Ureter (tissue), 1 donor: ENCODE data around the gene ILK. TPM values are rescaled to one million over a fixed set of nuclear protein-coding genes. Genes with fewer than 3 reads are reported as not detected.
A peak's percentile ranks its signal among the peaks of the same experiment; 100 is the strongest.

Experiments
- DNase-seq: peaks from one replicate; pipeline ENCODE4 v3.0.0-alpha.2; 2020; ENCODE audit warnings: low spot score
- total RNA-seq: library from RNA; stranded (reverse); gene quantifications from one replicate; pipeline ENCODE4 v1.2.4, GENCODE V29; 2023
- donor health status: DM: yes; HTN: yes; CAD: no.

Gene ILK
- total RNA-seq, 1 donor from 2014 or later, result 192 TPM

DNA sequence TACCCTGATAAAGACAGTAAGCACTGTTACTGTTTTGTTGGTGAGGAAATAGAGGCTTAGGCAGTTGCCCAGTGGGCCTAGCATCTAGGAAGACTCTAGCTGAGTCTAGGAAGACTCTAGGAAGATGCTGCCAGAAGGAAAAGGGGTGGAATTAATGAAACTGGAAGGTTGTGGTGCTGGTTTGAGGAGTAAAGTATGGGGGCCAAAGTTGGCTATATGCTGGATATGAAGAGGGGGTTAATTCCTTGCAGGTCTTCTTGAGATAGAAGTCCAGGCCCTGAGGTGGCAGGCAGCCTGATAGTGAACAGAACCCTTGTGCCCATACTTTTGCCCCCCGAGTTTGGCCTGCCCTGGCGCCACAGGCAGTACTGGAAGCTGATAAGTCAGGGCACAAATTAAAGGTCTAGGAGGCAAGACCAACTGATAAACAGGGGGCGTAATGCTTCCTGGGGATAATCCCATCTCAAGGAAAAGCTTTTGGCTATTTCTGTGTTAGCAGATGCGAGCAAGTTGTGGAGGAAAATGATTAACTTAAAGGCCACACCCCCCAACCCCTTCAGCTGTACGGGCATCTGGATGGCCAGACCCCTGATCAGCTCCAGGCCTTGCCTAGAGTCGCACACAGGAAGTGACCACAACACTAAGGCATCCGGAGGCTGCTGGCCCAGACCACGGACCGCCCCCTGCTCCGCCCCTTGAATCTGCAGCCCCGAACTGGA lies 3.1 kb downstream of the ILK start:
- peak; percentile 96 for DNase-seq

DNA sequence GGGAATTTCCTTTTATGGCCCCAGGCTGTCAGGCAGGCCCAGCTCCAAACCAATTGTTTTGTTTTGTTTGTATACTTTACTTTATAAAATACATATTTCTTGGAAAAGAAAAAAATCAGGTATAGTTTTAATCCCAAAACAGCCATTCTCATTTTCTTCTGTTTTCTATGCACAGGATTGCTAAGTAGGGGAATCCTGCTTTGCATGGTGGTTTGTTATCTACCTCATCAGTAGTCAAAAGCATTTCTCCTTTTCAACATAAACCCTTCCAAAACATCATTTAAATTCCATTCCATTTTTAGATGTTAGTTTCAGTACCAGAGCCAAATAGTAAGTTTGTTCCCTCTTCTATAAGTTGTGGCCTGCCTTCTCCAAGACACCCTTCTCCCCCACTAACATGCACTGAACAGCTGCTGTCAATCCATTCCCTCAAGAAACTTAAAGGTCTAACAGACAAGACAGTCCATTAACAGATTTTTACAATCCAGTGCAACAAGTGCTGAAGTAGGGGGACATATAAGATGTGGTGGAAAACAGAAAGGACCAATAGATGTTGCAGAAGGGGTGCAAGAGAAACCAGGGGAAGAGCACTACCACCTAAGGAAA lies 3.7 kb downstream of the ILK start:
- no peak for DNase-seq

- DNase-seq, result no peak
Observed at GRCh38 chr11:6608011-6608410, 4.4 kb downstream of the ILK start.

- no peak for DNase-seq
Observed at GRCh38 chr11:6608726-6609501, 5.3 kb downstream of the ILK start.

DNA sequence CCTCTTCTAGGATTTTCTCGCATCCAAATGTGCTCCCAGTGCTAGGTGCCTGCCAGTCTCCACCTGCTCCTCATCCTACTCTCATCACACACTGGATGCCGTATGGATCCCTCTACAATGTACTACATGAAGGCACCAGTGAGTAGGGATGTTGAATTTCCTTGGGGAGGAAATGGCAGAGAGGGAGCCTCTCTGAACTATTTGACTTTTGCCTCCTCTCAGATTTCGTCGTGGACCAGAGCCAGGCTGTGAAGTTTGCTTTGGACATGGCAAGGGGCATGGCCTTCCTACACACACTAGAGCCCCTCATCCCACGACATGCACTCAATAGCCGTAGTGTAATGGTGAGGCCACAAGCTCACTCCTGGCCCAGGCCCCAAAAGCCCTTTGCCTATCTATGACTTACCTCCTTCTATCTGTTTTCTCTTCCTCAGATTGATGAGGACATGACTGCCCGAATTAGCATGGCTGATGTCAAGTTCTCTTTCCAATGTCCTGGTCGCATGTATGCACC lies 6.0 kb downstream of the ILK start:
- DNase-seq, result no peak

GRCh38 chr11:6610591-6610990 lies 7.0 kb downstream of the ILK start:
- DNase-seq, result no peak

DNA sequence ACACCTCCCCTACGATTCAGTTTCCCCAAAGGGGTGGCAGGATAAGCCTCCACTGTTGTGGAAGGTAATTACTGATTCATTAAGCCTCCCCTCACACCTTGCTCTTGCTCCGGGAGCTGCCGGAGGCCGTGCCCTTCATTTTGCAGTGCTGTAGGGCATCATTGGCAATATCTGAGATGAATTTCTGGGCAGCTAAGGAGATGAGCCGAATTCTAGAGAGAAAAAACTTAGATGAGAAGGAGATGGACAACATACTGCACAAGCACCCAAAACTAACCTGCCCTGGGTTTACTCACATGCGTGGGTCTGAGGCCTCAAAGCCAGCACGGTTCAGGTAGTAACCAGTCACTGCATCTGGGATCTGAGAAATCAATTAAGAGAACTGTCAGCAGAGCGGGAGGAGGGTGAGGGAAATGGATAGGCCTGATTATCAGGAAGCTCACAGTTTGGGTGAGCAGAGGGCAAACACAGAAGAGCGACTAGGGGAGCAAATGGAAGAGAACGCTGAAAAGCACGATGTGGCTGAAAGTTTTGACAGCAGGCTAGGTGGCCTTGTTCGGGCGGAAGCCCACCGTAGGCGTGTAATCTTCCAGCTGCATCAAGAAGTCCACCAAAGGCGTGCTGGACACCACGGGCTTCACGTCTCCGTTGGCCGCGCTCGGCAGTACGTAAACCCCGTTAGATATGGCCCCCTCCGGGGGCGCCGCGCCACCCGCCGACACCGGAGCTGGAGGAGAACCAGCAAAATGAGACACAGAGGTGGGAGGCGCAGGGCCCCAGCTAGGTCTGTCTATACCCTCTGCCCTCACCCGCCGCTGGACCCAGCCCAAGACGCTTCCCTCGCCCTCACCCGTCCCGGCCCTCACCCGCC lies 7.8 kb downstream of the ILK start:
- DNase-seq, result no peak

DNA sequence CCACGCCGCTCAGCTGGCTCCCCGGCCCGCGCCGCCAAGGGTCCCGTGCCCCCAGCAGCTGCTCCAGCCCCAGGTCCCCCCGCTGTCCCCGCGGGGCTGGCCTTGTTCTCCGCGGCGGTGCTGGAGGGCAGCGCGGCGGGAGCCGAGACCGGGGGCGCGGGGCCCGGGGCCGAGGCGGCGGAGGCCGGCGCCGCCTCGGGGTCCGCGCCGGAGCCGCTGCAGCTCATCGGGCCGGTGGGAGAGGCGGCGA lies 8.3 kb downstream of the ILK start:
- DNase-seq, result no peak

DNA sequence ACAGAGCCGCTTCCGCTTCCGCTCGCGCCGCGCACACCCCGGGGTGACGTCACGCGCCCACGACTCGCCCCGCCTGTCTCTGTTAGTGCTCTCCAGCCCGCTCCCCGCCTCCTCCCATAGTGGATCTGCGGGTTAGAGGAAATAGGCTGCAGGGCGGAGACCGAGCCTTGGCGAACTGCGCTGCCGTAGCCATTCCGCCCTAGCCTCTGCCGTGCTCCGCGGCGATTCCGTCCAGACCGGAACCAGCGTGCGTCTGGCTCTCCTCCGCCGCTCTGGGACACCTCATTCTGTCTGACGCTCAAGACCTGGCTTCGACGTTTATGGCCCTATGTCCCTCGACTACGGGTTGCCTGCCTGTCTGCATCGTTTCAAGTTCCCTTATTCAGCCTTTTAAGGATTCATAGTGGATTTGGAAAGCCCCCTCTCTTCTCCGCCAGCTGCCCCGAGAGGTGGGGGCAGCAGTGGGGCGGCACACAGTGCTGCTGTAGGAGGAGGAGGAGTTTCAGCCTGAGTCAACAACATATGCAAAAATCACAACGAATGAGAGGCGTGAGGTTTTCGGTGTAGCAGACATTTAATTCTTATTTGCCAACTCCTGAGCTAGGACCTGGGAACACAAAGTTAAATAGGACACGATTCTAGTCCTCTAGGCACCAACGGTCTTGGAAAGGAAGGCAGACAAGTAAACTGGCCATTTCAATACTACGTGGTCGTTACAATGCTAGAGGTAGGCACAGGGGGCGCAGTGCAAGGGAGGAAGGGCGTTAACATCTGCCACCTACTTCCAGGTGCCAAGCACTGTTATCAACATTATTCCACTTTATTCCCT lies 8.9 kb downstream of the ILK start, which contains the start of gene TAF10:
TSS of gene TAF10 (minus strand) at position 4 of the 829 bp plus-strand sequence. CDS start 27 bp downstream, outside the sequence.
- peak; percentile 98 for DNase-seq

- no peak for DNase-seq
Observed at GRCh38 chr11:6613496-6613895, 9.9 kb downstream of the ILK start.

- no peak for DNase-seq
Observed at GRCh38 chr11:6614446-6614845, 10.9 kb downstream of the ILK start.

GRCh38 chr11:6615046-6615445 lies 11.5 kb downstream of the ILK start:
- DNase-seq, result no peak

DNA sequence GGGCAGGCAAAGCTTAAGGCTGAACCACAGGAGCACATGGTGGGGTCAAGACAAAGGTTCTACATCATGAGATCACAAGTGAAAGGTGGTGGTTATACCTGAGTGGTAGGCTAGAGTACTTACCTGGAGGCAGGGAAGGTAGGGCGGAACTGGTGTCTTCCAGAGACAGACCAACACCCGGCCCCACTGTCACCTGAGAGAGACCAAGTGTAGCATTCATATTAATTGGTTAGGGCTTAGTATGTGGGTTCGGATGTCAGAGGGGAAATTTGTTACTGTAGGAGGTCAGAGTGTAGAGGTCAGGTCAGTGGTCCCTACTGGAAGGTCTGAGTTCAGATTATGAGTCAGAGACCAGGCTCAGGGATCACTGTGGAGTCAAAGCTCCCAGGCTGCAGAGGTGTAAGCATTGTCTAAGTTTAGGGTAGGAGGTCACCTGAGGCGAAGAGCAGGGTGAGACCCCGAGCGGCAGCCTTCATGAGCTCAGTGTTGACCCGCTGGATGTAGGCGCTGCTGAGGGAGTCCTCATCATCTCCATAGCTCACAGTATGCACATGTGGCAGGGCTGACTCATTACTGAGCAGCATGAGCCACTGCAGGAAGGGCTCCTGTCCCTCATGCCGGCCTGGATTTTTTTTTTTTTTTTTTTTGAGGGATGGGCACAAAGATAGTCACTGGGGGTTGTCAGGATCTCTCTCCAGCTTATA lies 12.5 kb downstream of the ILK start:
- DNase-seq, result no peak

GRCh38 chr11:6616596-6617250 lies 13.1 kb downstream of the ILK start:
- DNase-seq, result no peak

- DNase-seq, result no peak
Observed at GRCh38 chr11:6617315-6617781, 13.8 kb downstream of the ILK start.

GRCh38 chr11:6618117-6619003 lies 14.8 kb downstream of the ILK start:
- peak; percentile 67 for DNase-seq

GRCh38 chr11:6619004-6619745 lies 15.6 kb downstream of the ILK start, which contains the start of gene TPP1:
TSS of gene TPP1 (minus strand) at chr11:6619422. CDS start at chr11:6619400, 22 bp downstream.
- peak; percentile 96 for DNase-seq

DNA sequence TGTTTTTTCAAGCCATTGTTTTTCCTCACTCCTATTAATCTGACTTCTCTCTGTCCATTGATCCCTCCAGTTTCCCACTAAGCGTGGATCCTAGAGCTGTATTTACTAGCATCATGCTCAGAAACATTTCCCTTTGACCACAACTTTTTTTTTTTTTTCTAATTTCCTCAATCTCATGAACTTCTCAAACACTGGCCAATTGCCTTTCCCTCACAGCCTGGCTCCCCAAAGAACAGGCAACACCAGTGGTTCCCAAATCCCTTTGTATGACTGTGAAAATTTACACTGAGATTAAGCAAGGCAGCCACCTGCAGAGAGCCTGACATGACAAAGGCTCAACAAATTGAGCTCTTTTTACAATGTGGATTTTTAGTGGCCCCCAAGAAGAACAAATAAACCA lies 17.1 kb downstream of the ILK start:
- no peak for DNase-seq
